Posterior cingulate gyrus (tissue), 11 donors: ENCODE measurements around the gene WNT9A.

Source experiments
- DNase-seq, 10 donors: peaks; one replicate each; pipeline versions ENCODE4 v3.0.0 to v3.0.0-alpha.2; 2020 to 2021; ENCODE audit warnings: mixed read lengths in 3 of 10
- intact Hi-C: fragments of 100-400 bp; cut with DNase I; formaldehyde crosslinking; loops from one replicate; pipeline ENCODE4 v1.15.1; 2023

WNT9A gene

DNA sequence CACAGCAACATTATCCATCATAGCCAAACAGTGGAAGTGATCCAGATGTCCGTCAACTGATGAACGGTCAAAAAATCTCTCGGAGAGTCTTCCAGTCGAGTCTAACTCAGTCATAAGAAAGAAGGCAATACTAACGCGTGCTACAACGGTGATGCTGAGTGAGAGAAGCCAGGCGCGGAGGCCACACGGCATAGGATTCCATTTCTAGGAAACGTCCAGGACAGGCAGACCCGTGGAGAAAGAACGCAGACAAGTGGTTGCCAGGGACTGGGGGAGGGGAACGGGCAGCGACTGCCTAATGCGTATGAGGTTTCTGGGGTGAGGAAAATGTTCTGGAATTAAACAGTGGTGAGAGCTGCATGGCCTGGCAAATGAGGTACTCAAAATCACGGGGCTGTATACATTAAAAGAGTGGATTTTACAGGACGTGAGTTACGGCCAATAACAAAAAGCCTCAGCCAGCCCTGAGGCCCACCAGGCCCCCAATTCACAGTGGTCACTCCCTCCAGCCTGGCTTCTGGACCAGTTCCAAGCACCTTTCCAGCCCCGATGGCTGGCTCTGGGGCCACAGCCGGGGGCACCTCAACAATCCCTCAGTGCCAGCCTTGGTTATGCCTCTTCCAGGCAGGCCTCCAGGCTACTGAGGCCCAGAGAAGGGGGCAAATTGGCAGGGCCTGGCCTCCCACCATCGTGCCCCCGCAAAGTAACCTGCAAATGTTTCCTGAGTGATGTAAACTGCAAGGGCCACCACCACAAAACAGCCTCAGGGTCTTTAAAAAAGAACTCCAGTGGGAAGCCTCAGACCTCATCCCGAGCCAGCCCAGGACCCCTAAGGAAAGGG is 3.4 kb downstream of the WNT9A start:
- peak in 4 of 10 donors; percentile 5 to 78 (median 63) for DNase-seq
- intact Hi-C loops: no loop called here

DNA sequence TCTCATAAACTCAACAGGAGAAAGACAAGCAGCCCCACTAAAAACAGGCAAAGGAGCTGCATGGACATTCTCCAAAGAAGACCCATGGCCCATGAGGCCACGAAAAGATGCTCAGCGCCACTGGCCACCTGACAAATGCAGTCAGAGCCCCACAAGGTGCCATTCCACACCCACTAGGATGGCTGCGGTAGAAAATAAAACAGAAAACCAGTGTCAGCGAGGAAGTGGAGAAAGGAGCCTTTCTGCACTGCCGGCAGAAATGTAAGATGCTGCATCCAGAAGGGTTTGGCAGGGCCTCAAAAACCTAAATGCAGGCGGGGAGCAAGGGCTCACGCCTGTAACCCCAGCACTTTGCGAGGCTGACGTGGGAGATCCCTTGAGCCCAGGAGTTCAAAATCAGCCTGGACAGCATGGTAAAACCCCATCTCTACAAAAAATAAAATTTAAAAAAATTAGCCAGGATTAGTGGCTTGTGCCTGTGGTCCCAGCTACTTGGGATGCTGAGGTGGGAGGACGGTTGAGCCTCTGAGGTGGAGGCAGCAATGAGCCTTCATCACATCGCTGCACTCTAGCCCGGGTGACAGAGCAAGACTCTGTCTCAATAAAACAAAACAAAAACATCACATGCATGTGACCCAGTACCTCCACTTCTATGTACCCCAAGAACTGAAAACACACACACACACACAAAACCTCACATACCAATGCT is 4.2 kb downstream of the WNT9A start:
- peak in 3 of 10 donors; percentile 25 to 31 (median 26) for DNase-seq
- intact Hi-C loops: no loop called here

DNA sequence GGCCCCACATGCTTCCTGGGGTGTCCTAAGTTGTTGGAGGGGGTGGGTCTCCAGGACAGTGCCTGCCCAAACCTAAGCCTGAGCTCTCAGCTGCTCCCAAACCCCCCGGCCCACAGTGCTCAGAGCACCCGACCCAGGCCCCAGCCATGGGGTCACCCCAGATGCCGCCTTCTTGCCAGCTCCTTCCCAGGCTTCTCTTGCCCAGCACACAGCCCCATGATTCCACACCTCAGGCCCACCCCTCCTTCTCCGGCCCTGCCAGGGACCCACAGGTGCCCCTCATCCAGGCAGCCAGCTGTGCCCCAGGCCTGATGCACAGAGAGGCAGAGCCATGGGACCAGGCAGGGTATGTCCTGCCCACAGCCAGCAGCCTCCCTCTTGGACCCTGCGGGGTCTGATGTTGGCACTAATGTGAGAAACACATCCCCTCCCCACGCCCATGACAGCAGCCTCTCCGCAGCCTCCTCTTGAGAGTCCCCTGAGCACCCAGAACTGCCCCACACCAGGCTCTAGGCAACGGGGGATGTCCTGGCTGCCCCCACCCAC is 4.9 kb downstream of the WNT9A start:
- intact Hi-C loops: no loop called here
- peak in 3 of 10 donors; percentile 4 to 71 (median 60) for DNase-seq

DNA sequence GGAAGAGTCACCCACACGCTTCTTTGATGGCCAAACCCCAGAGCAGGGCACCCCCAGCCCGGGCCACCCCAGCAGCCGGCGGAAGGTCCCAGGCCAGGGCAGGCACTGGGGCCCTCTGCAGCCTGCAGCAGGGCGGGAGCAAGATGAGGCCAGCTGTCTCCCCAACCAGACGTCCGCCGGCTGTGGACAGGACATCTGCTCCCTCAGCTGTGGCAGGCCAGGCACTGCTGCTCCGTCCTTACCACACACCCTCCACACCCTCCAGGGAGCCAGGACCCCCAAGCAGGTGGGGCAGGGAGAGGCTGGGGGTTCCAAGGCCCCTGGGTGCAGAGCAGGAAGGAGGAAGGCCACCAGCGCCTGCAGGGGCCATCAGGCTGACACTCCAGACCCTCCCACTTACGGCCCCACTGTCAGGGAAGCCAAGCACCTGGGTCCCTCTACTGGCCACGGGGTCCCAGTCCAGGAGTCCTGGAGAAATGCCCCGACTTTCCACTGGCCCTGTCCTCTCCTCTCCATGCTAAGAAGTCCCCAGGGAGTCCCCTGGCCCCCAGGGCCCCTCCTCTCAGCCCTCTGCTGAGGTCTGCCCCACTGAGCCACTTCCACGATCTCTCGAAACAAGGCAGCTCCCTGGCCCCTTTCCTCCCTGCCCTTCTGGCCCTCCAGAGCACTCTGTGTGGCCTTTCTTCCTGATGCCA is 5.6 kb downstream of the WNT9A start:
- intact Hi-C loops: no loop called here

DNA sequence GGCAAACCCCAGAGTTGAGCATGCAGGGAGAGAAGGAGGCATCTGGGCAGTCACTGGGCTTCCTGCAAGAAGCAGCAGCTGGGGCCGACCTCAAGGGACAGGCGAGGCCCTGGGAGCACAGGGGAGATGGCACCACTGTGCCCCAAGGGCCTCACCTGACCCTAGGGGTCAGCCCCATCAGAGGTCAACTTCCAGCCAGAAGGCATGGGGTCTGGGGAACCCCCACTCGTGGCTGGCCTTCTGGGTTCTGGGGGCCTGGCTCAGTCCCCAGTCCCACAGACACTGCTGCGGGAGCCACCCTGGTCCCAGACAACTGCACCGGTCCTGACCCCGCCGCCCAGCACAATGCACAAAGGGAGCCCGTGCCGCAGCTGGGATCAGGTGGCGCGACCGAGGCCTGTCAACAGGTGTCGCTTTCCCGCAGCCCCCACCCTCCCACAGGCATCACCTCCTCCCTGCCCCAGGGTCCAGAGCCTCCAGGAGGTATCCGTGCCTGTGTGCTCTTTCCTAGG is 6.2 kb downstream of the WNT9A start:
- intact Hi-C loops: no loop called here
- peak in 4 of 10 donors; percentile 8 to 81 (median 54) for DNase-seq

More for the DNA sequence above, 5.6 kb downstream of the WNT9A start:
- DNase-seq: peak in 4 of 10 donors; percentile 5 to 86 (median 72)

DNA sequence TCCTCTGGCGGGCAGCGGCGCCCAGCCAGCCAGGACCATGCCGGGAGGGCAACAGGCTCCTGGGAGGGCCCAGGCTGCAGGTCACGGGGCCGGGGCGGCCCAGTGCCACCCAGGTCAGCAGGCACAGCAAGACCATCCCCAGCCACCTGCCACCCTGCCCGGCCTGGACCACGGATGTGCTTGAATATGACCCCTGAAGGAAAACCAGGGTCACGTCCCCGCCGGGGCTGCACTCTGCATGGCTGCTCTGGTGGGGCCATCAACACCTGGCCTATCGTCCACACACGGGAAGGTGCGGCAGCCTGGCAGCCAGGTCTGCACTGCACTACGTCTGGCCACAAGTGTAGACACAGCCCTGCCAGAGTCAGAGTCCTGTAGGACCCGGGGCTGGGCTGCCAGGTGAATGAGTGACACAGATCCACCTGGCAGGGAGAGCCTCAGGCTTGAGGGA is 6.9 kb downstream of the WNT9A start:
- peak in 6 of 10 donors; percentile 4 to 80 (median 30) for DNase-seq
- intact Hi-C loops: no loop called here

DNA sequence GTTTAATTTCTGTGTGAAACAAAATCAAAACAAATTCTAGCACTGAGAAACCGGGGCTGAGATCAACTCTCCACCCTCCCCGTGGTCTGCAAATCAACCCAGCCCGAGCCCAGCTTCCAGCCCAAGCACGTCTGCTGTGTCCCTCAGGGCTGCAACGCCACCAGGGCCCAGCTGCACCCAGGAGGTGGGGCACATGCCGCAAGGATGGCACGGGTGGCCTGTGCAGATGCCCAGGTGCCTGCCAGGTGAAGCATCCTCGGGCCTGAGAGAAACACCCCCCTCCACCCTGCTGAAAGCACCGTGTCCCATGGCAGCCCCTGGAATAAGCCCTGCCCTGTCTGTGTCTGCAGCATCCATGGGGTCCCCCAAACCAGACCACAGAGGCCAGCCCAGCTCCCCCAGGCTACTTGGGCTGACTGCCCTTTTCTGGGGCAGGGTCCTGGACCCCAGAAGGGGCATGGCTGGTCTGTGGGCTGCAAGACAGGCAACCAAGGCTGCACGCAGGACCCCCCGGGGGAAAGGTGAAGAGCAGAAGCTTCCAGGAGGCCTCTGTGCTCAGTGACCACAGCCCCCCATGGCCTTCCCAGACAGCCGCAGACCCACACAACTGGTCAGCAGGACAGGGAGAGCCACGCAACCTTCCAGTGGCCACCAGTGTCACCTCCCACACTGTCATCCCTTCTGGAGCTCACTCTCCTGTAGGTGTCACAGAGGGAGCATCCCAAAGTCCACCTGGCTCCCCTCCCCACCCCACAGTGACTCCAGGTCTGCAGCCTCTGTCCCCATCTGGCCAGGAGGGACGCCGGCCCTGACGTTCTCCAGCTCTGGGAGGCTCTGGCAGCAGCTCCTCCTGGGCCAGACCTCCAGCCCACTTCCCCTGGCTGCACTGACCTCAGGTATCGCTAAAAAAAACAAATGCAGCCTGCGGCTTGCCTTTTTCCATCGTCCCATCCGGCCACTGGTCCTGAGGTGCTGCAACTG is 7.7 kb downstream of the WNT9A start:
- DNase-seq: peak in 5 of 10 donors; percentile 2 to 65 (median 61)
- intact Hi-C loops: no loop called here

DNA sequence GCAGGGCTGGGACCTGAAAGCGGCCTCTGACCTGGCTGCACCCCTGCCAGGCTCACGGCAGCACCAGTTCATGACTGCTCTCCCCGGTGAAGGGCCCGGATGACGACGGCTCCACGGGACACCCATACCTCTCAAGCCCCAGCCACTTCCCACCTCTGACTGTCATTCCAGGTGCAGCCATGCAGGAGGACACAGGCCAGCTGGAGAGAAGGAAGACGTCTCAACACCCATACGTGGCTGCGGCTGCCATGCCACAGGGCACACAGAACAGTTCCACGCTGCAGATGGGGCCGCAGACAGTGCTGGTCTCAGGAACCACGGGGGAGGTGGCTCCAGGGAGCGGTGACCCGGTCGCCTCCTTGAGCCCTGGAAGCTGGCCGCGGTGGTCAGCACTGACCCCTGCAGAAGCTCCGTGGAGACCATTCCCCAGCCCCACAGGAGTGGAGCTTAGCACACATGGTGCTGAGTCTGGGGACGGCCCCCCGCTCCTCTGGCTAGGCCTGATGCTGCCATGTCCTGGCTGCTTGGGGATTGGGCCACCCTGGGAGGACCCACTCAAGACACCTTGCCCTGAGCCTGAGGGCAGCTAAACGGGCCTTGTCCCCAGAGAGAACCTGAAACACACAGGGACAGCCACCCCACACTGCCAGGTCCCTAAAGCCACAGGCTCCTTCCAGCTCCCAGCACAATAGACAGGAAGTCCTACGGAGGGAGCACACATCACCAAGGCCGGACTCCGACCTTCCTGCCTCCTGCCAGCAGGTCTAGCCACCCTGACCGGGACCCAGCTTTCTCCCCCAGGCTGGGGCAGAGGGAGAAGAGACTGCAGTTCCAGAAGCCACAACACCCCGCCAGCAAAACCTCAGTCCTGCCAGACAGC is 8.6 kb downstream of the WNT9A start:
- DNase-seq: peak in 6 of 10 donors; percentile 3 to 81 (median 32)
- intact Hi-C loops: no loop called here

DNA sequence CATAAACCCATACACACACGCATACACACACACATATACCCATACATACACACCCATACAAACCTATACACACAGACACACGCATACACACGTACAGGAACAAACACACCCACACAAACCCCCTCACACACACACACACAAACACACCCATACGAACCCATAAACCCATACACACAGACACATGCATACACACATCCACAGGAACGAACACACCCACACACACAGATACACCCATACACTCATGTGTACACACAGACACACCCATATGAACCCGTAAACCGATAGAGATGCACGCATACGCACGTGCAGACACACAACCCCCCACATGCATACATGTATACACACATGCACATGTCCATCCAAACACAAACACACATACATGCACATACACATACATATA is 9.5 kb downstream of the WNT9A start:
- no peak for DNase-seq
- intact Hi-C loops: no loop called here

DNA sequence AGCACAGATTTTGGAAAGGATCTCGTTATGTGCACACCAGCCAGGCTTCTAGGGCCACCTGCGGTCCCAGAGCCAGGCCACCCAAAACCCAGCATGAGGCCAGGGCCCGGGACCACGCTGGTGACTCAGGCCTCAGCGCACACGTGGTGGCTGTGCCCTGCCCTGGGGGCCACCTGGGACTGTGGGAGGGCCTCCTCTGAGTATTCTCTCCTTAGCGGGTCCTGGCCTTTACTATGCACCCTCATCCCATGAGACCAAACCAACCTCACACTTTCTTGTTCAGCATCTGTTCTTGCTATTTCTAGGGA is 9.9 kb downstream of the WNT9A start:
- intact Hi-C loops: no loop called here

DNA sequence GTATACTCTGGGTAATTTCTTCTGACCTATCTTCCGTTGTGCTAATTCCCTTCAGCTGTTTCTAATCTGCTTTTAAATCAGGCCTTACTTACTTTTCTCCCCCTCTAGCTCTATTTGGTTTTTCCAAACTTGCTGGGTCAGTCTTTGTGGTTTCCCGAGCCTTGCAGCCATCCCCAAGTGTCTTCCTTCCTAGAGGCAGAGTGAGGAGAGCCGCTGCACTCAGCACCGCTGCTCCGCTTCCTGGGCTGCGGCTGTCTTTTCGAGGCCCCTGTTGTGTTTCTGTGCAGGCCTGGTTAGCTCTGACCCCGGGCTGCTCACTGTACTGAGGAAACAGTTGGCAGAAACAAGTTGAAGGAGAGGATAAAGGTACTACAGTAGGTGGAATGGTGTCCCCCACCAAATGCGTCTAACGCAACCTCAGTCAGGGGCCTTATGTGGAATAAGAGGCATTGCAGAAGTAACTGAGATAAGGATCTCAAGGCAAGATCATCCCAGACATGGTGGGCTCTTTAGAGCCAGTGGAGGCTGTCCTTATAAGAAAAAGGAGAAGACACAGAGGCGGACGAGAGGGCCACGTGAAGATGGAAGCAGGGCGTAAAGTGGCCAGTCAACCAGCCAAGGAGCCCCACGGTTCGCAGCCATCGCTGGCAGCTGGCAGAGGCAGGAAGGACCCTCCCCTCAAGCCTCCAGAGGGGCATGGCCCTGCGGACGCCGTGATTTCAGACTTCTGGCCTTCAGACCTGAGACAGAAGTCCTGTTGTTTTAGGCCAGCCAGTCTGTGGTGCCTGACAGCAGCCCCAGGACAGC is 10.5 kb downstream of the WNT9A start:
- DNase-seq: peak in 4 of 10 donors; percentile 3 to 68 (median 54)

More for the DNA sequence above, 9.9 kb downstream of the WNT9A start:
- peak in 1 of 10 donors; percentile 26 for DNase-seq

DNA sequence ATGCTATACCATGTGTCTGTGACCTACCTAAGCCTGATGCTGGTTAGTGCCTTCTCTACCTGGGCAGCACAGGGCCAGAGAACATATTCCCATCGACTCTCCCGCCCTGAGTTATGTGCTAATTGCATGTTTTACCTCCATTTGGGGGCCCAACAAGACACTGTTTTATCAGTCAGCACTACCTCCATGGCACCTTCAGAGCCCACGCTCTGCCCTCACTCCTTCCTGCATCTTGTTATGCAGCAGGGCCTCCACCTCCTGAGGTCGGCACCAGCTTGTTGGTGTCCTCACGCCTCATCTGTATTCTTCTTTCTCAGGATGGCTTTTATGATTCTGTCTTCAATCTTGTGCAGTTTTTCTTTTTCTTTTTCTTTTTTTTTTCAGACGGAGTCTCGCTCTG is 11.9 kb downstream of the WNT9A start:
- intact Hi-C loops: no loop called here
- peak in 2 of 10 donors; percentile 11 to 27 for DNase-seq

More for the DNA sequence above, 10.5 kb downstream of the WNT9A start:
- intact Hi-C loops: no loop called here

DNA sequence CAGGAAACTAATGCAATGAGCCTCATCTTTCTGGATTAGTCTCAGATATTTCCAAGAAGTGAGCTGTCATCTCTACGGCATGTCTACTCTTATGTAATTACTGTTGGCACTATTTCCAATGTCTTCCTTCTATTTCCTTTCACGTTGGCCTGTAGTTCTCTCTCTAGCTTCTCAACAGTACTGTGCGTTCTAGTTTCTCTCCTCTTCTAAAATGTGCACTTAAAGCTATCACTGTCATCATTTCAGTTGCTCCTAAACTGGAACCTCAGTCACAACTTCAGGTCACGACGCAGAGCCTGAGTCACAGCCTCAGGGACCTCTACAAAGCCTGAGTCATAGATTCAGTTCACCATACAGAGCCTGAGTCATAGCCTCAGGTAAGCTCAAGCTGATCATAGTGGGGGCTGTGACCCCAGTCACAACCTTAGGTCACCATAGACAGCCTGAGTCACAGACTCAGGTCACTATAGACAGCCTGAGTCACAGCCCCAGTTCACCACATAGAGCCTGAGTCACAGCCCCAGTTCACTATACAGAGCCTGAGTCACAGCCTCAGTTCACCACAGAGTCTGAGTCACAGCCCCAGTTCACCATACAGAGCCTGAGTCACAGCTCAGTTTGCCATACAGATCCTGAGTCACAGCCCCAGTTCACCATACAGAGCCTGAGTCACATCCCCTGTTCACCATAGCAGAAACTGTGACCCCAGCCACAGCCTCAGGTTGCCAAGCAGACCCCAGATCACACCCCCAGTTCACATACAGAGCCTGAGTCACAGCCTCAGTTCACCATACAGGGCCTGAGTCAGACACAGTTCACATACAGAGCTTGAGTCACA is 13.0 kb downstream of the WNT9A start:
- peak in 2 of 10 donors; percentile 12 to 22 for DNase-seq
- intact Hi-C loops: no loop called here

DNA sequence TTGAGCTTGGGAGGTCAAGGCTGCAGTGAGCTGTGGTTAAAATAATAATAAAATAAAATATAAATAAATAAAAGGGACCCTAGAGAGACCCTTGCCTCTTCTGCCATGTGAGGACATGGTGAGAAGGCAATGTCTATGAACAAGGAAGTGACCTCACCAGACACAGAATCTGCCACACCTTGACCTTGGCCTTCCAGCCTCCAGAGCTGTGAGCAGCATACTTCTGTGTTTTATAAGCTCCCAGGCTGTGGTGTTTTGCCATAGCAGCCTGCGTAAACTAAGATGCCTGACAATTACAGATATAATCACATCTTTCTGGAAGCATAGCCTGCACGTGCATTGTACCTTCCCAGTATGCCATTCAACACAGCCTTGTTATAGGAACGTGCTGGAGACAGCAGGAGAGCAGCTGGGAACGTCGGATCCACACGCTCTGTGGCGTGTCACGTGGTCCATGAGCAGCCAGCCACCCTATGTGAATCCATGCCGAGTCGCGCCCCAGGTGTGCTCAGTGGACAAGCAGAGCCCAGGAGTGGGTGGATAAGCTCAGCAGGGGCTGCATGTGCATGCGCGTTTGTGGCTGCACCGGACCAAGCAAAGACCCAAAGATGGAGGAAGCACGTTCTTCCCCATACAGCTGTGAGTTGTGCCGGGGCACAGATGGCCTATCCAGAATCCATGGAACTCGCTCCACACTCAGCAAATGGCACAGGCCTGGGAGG is 17.8 kb downstream of the WNT9A start:
- peak in 3 of 10 donors; percentile 29 to 63 (median 48) for DNase-seq
- intact Hi-C loops: no loop called here

DNA sequence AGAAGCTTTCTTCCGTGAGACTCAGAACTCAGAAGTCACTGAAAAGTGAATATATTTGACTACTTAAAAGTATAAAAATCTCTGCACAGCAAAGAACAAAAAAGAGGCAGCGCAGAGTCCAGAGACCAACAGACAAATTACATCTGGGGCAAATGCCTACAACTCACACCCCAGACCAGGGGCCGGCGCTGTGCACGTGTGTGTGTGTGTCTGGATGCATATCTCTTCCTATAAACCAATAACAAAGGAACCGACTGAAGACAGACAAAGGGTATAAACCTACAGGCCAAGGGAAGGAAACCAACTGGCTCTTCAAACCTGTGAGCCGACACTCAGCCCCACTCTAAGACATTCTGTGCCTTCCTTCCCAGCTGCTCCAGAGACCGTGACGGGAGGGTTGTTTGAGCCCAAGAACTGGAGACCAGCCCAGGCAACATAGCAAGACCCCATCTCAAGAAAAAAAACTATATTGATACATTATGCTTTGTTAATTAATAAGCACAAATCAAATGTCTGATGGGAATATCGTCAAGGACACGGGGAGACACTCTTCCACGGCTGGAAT is 18.8 kb downstream of the WNT9A start:
- intact Hi-C loops: no loop called here
- DNase-seq: peak in 3 of 10 donors; percentile 23 to 28 (median 26)
